Right lobe of liver (tissue), 4 donors: ENCODE measurements around the gene CARF.

Source experiments
- CTCF ChIP-seq, 4 donors: fragments of 200-600 bp in 3 of 4; fragments of 450-650 bp in 1 of 4; IDR thresholded peaks; one replicate each; pipeline versions ENCODE4 v1.5.1 to v1.8.0; 2016 to 2022; ENCODE audit warnings: antibody characterized with exemption in 4 of 4, mild to moderate bottlenecking in 2 of 4
- POLR2A ChIP-seq: fragments of 450-650 bp; IDR thresholded peaks from one replicate; pipeline ENCODE4 v1.6.1; 2017; ENCODE audit warnings: antibody characterized with exemption, mild to moderate bottlenecking
- donor health status: DM: no; HTN: no; CAD: no.
- donor health status: DM: no; HTN: no; CAD: no.
- donor health status: DM: no; HTN: yes; CAD: no.

- TF ChIP-seq CTCF (IDR thresholded peaks at IDR 0.05): no peak
- no peak for TF ChIP-seq POLR2A
Observed at GRCh38 chr2:203022751-203023150, 110.7 kb downstream of the CARF start.
